ENCODE data around the gene CACHD1. TPM values are rescaled to one million over a fixed set of nuclear protein-coding genes. Genes with fewer than 3 reads are reported as not detected.

The CACHD1 gene
- total RNA-seq, 2 experiments from 2014 or later: not detected

GRCh38 chr1:64519901-64520300 is 50.0 kb downstream of the CACHD1 start:
- CTCF ChIA-PET (ENCODE audit: unreplicated experiment): no interaction called here
- Histone ChIP-seq H3K4me2 (ENCODE audit: low read length) (no peak overlapping the region), H3K4me1 (ENCODE audit: insufficient read depth, low read length, poor library complexity, severe bottlenecking) (no peaks in the 10 kb centered on the region), H2AFZ (ENCODE audit: low read length) (no peak overlapping the region), H3K9me3 (ENCODE audit: low read length) (no peaks in the 10 kb centered on the region), H3K27ac (ENCODE audit: low read depth, low read length, poor library complexity, severe bottlenecking) (no peak overlapping the region), H3K9me2 (ENCODE audit: insufficient read depth, low read length) (no peaks in the 10 kb centered on the region), H3K36me3 (ENCODE audit: insufficient read depth, low read length) (no peaks in the 10 kb centered on the region), H4K20me1 (ENCODE audit: insufficient read depth, low read length) (no peaks in the 10 kb centered on the region), H3K79me2 (ENCODE audit: insufficient read depth, low read depth, low read length) (no peaks in the 10 kb centered on the region), H3K4me3 (ENCODE audit: low read depth, low read length, poor library complexity, severe bottlenecking) (no peak overlapping the region)
- DNase-seq (ENCODE audit: low spot score): no peak
- intact Hi-C loops (cut with micrococcal nuclease; ENCODE audit: unreplicated experiment): no loop called here
- TF ChIP-seq EZH2phosphoT487 (IDR thresholded peaks at IDR 0.05; ENCODE audit: borderline replicate concordance, low read depth, low read length) (no peak), CTCF (conservative IDR thresholded peaks at IDR 0.05; ENCODE audit: low read length) (no peak)
- BruUV-seq (replicated peaks): no TSS peak
- POLR2A ChIA-PET: interaction anchor here (1.1 kb wide), 1 partner anchor 9 kb away, joined by 3 read pairs; no protein-coding TSS in a partner anchor

- intact Hi-C loops (cut with micrococcal nuclease; ENCODE audit: unreplicated experiment): no loop called here
- TF ChIP-seq CTCF (conservative IDR thresholded peaks at IDR 0.05; ENCODE audit: low read length): no peak
- TF ChIP-seq EZH2phosphoT487 (IDR thresholded peaks at IDR 0.05; ENCODE audit: borderline replicate concordance, low read depth, low read length): no peak
- Histone ChIP-seq H3K36me3 (ENCODE audit: insufficient read depth, low read length) (no peaks in the 10 kb centered on the region), H3K9me3 (ENCODE audit: low read length) (no peaks in the 10 kb centered on the region), H3K27ac (ENCODE audit: low read depth, low read length, poor library complexity, severe bottlenecking) (no peak overlapping the region), H4K20me1 (ENCODE audit: insufficient read depth, low read length) (no peaks in the 10 kb centered on the region), H2AFZ (ENCODE audit: low read length) (no peak overlapping the region), H3K4me1 (ENCODE audit: insufficient read depth, low read length, poor library complexity, severe bottlenecking) (no peaks in the 10 kb centered on the region), H3K4me3 (ENCODE audit: low read depth, low read length, poor library complexity, severe bottlenecking) (no peak overlapping the region), H3K79me2 (ENCODE audit: insufficient read depth, low read depth, low read length) (no peaks in the 10 kb centered on the region), H3K9me2 (ENCODE audit: insufficient read depth, low read length) (no peaks in the 10 kb centered on the region), H3K4me2 (ENCODE audit: low read length) (no peak overlapping the region)
- no TSS peak for BruUV-seq (replicated peaks)
- no peak for DNase-seq (ENCODE audit: low spot score)
- ChIA-PET CTCF (ENCODE audit: unreplicated experiment) (no interaction called here), POLR2A (no interaction called here)
Observed at GRCh38 chr1:64522740-64523139, 52.8 kb downstream of the CACHD1 start.

GRCh38 chr1:64523413-64524337 is 53.7 kb downstream of the CACHD1 start:
- Histone ChIP-seq H3K4me3 (ENCODE audit: low read depth, low read length, poor library complexity, severe bottlenecking) (no peak overlapping the region), H3K4me2 (ENCODE audit: low read length) (no peak overlapping the region), H2AFZ (ENCODE audit: low read length) (no peak overlapping the region), H3K9me2 (ENCODE audit: insufficient read depth, low read length) (no peaks in the 10 kb centered on the region), H3K9me3 (ENCODE audit: low read length) (no peaks in the 10 kb centered on the region), H3K36me3 (ENCODE audit: insufficient read depth, low read length) (no peaks in the 10 kb centered on the region), H3K27ac (ENCODE audit: low read depth, low read length, poor library complexity, severe bottlenecking) (no peak overlapping the region), H4K20me1 (ENCODE audit: insufficient read depth, low read length) (no peaks in the 10 kb centered on the region), H3K79me2 (ENCODE audit: insufficient read depth, low read depth, low read length) (no peaks in the 10 kb centered on the region), H3K4me1 (ENCODE audit: insufficient read depth, low read length, poor library complexity, severe bottlenecking) (no peaks in the 10 kb centered on the region)
- ChIA-PET POLR2A (no interaction called here), CTCF (ENCODE audit: unreplicated experiment) (no interaction called here)
- intact Hi-C loops (cut with micrococcal nuclease; ENCODE audit: unreplicated experiment): no loop called here
- BruUV-seq (replicated peaks): no TSS peak
- TF ChIP-seq CTCF (conservative IDR thresholded peaks at IDR 0.05; ENCODE audit: low read length) (no peak), EZH2phosphoT487 (IDR thresholded peaks at IDR 0.05; ENCODE audit: borderline replicate concordance, low read depth, low read length) (no peak)
- no peak for DNase-seq (ENCODE audit: low spot score)
